Esophagus squamous epithelium (tissue), 5 donors: ENCODE measurements around the gene CADPS. TPM values are rescaled to one million over a fixed set of nuclear protein-coding genes. Genes with fewer than 3 reads are reported as not detected.

ENCODE experiments used
- DNase-seq: peaks from one replicate; lab custom pipeline; 2025; lab: John Stamatoyannopoulos, UW
- H3K27ac ChIP-seq, 4 donors: fragments of 200-600 bp; sonication (generic); one replicate each; pipeline ENCODE4 v1.5.1; 2016 to 2019; ENCODE audit warnings: mild to moderate bottlenecking in 1 of 4
- H3K27me3 ChIP-seq, 4 donors: fragments of 200-600 bp; sonication (generic); 1 replicate in 3 of 4; 2 replicates in 1 of 4; pipeline versions ENCODE4 v1.5.1 to v1.6.0; 2017 to 2021; ENCODE audit warnings: antibody characterized with exemption in 1 of 4
- H3K36me3 ChIP-seq, 3 donors: fragments of 200-600 bp; sonication (generic); one replicate each; pipeline ENCODE4 v1.5.1; 2016 to 2019
- H3K4me1 ChIP-seq, 3 donors: fragments of 200-600 bp; sonication (generic); one replicate each; pipeline ENCODE4 v1.5.1; 2017 to 2019
- H3K4me3 ChIP-seq, 4 donors: fragments of 200-600 bp; sonication (generic); 1 replicate in 3 of 4; 2 replicates in 1 of 4; pipeline ENCODE4 v1.5.1; 2016 to 2019; ENCODE audit warnings: mild to moderate bottlenecking in 2 of 4, moderate library complexity in 1 of 4
- H3K9me3 ChIP-seq, 3 donors: fragments of 200-600 bp; sonication (generic); one replicate each; pipeline ENCODE4 v1.5.1; 2016 to 2019
- CTCF ChIP-seq, 6 experiments: fragments of 450-650 bp in 4 of 6; fragments of 200-600 bp in 2 of 6; sonication (generic) in 2 of 6; IDR thresholded peaks; one replicate each; pipeline ENCODE4 v1.5.1; 2016 to 2019; ENCODE audit warnings: antibody characterized with exemption in 6 of 6, mild to moderate bottlenecking in 4 of 6, moderate library complexity in 4 of 6
- POLR2A ChIP-seq, 4 donors: fragments of 450-650 bp; IDR thresholded peaks; one replicate each; pipeline ENCODE4 v1.6.1; 2017; ENCODE audit warnings: antibody characterized with exemption in 4 of 4, mild to moderate bottlenecking in 4 of 4, moderate library complexity in 3 of 4
- WGBS, 2 donors: methylation state at CpG; one replicate each; pipeline ENCODE4 v1.1.5; 2018; 5-methylcytosine and 5-hydroxymethylcytosine counted together
- intact Hi-C: fragments of 100-400 bp; cut with DNase I; formaldehyde crosslinking; loops from one replicate; pipeline ENCODE4 v1.15.0; 2022
- total RNA-seq, 4 donors: library from RNA; depleted of rRNA; stranded (reverse); fragments of >200 nt; gene quantifications; one replicate each; pipeline ENCODE4 v1.1.0, GENCODE V29; 2016
- donor health status: DM: yes; HTN: yes; CAD: no.

Gene CADPS
- total RNA-seq, 4 donors from 2014 or later = 0.09 to 4.8 TPM; not detected in 2

DNA sequence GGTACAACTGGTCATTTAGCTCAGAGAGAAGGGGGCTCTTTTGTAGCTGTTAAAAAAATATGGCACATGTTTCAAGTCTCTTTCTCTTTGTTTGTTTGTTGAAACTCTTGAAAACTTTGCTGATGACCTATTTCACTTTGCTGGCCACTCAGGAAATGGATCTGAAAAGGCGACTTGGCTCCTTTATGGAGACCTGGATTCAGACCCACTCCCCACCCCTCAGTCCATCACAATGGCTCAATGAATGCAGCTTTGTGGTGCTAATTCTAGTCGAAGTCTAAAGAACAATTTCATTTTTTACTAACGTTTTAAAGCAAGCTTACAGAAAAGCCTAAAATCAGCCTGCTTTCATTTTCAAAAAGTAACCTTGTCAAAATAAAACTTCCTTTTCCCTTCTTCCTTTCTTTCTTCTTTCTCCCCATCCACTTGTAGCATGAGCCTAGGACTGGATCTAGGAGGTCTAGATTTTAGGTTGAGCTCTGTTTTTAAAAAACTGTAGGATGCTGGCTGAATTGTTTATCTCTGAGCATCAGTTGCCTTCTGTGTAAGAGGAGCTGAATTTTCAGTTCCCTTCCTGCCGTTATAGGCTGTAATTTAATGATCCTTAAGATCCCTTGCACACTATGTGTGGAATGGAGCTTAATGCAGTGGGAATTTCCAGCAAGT lies 336.4 kb downstream of the CADPS start:
- TF ChIP-seq POLR2A (IDR thresholded peaks at IDR 0.05) (no peak), CTCF (IDR thresholded peaks at IDR 0.05) (no peak)
- no peaks in the 10 kb centered on the region for H3K36me3 ChIP-seq
- WGBS, 2 donors = 23 to 24% methylated on average over 4 of the region's 4 CpGs
- no peak overlapping the region for H3K4me3 ChIP-seq
- intact Hi-C loops = no loop called here
- no peaks in the 10 kb centered on the region for H3K9me3 ChIP-seq
- no peaks in the 10 kb centered on the region for H3K4me1 ChIP-seq
- peaks cover 0 to 9% (median 2%) of the 10 kb centered on the region in 4 donors for H3K27me3 ChIP-seq
- no peak overlapping the region for H3K27ac ChIP-seq
- DNase-seq = no peak

GRCh38 chr3:62534326-62534725 lies 340.9 kb downstream of the CADPS start:
- intact Hi-C loops = no loop called here
- DNase-seq = no peak
- Histone ChIP-seq H3K36me3 (no peaks in the 10 kb centered on the region), H3K27ac (no peak overlapping the region), H3K9me3 (no peaks in the 10 kb centered on the region), H3K27me3 (peaks cover 0 to 3% (median 2%) of the 10 kb centered on the region in 4 donors), H3K4me3 (no peak overlapping the region), H3K4me1 (no peaks in the 10 kb centered on the region)
- TF ChIP-seq CTCF (IDR thresholded peaks at IDR 0.05) (no peak), POLR2A (IDR thresholded peaks at IDR 0.05) (no peak)
- 76 to 81% methylated on average over 7 of the region's 7 CpGs for WGBS, 2 donors

- no peak for TF ChIP-seq POLR2A (IDR thresholded peaks at IDR 0.05)
- no peak for TF ChIP-seq CTCF (IDR thresholded peaks at IDR 0.05)
- H3K9me3 ChIP-seq = no peaks in the 10 kb centered on the region
- H3K27me3 ChIP-seq = peaks cover 0 to 3% (median 2%) of the 10 kb centered on the region in 4 donors
- intact Hi-C loops = no loop called here
- no peak overlapping the region for H3K27ac ChIP-seq
- H3K4me3 ChIP-seq = no peak overlapping the region
- DNase-seq = no peak
- no peaks in the 10 kb centered on the region for H3K36me3 ChIP-seq
- 74 to 79% methylated on average over 9 of the region's 9 CpGs for WGBS, 2 donors
- H3K4me1 ChIP-seq = no peaks in the 10 kb centered on the region
Measured at GRCh38 chr3:62532796-62533195, 342.4 kb downstream of the CADPS start.

DNA sequence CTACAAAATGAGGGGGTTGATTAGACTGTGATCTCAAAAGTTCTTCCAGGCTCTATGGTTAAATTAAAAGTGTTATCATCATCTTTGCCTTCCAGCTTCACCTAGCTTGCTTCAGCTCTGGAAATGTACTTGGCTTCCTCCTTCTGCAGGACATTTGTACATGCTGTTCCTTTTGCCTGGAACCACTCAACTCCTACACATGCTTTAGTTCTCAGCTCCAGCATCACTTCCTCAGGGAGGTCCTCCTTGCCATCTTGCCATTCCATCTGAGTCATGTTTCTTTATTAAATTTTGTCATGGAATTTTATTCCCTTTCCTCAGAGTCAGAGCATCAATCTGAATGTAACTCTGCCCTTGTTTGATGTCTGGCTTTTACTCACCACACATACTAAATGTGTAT lies 343.2 kb downstream of the CADPS start:
- peaks cover 0 to 3% (median 2%) of the 10 kb centered on the region in 4 donors for H3K27me3 ChIP-seq
- intact Hi-C loops = no loop called here
- no peak overlapping the region for H3K4me3 ChIP-seq
- H3K27ac ChIP-seq = no peak overlapping the region
- TF ChIP-seq CTCF (IDR thresholded peaks at IDR 0.05) (no peak), POLR2A (IDR thresholded peaks at IDR 0.05) (no peak)
- no peaks in the 10 kb centered on the region for H3K36me3 ChIP-seq
- H3K9me3 ChIP-seq = no peaks in the 10 kb centered on the region
- DNase-seq = no peak
- no peaks in the 10 kb centered on the region for H3K4me1 ChIP-seq

DNA sequence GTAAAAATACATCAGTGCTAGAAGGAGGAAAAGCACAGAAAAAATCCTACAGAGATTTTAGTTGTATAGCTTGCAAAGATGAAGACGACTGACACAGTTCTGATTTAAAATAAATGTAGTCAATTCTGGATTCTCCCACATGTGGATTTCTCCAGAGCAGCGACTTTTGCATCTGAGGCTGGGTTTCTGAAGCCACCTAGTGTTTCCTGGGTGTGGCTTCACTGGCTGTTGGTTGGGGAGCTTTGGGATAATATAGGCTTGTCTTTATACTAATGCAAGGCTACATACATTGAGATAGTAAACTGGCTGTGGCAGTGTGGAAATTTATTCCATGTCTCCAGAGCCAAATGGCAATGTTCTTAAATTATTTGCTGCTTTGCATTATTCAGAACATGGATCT lies 343.7 kb downstream of the CADPS start:
- no peak for DNase-seq
- no peaks in the 10 kb centered on the region for H3K9me3 ChIP-seq
- TF ChIP-seq POLR2A (IDR thresholded peaks at IDR 0.05) (no peak), CTCF (IDR thresholded peaks at IDR 0.05) (no peak)
- WGBS, 2 donors = 27 to 40% methylated on average over 2 of the region's 2 CpGs
- no peaks in the 10 kb centered on the region for H3K4me1 ChIP-seq
- no peaks in the 10 kb centered on the region for H3K36me3 ChIP-seq
- no peak overlapping the region for H3K4me3 ChIP-seq
- H3K27ac ChIP-seq = no peak overlapping the region
- H3K27me3 ChIP-seq = peaks cover 0 to 3% (median under 1%) of the 10 kb centered on the region in 4 donors
- intact Hi-C loops = no loop called here
